IMR-90 (cell line): Measurements from ENCODE around the gene GATD1. TPM values are rescaled to one million over a fixed set of nuclear protein-coding genes. Genes with fewer than 3 reads are reported as not detected.

Experiments
- ATAC-seq: fragments of 200-7000 bp; cut with Tn5 transposase; 2 replicates; pipeline ENCODE4 v1.9.1; 2020; ENCODE audit warnings: low read depth, mild to moderate bottlenecking, moderate library complexity
- BruUV-seq: library from RNA; stranded (reverse); fragments of 400-500 nt; replicated peaks from 2 replicates; lab custom pipeline; 2021; lab: Mats Ljungman, UMichigan
- CTCF ChIA-PET: fragments of 300-600 bp; formaldehyde crosslinking; extraction: SDS; loops from one replicate; lab custom pipeline; 2021; ENCODE audit warnings: antibody characterized with exemption; lab: Yijun Ruan, JAX
- POLR2A ChIA-PET: fragments of 300-600 bp; sonication (Branson Sonifier 250); formaldehyde crosslinking; loops from one replicate; lab custom pipeline; 2022; ENCODE audit warnings: antibody characterized with exemption; ENCODE audit not compliant: unreplicated experiment; lab: Charles Lee
- DNase-seq: peaks from one replicate; pipeline ENCODE4 v3.0.0; 2013
- H2AFZ ChIP-seq: replicated peaks from 2 replicates; pipeline ENCODE3; 2013; ENCODE audit warnings: low read length, mild to moderate bottlenecking; ENCODE audit not compliant: poor library complexity
- H2AK5ac ChIP-seq: 2 replicates; pipeline ENCODE4 v1.6.1; 2013; ENCODE audit warnings: low read depth, low read length, inconsistent platforms
- H2AK9ac ChIP-seq: replicated peaks from 2 replicates; pipeline ENCODE3; 2013; ENCODE audit warnings: mild to moderate bottlenecking, low read depth, low read length, moderate library complexity; ENCODE audit not compliant: poor library complexity
- H2BK120ac ChIP-seq: 2 replicates; pipeline ENCODE4 v1.6.1; 2013; ENCODE audit warnings: low read depth, low read length, inconsistent platforms
- H2BK15ac ChIP-seq: 3 replicates; pipeline ENCODE4 v1.6.1; 2013; ENCODE audit warnings: low read depth, low read length, inconsistent platforms
- H2BK20ac ChIP-seq: 2 replicates; pipeline ENCODE4 v1.6.1; 2013; ENCODE audit warnings: low read depth, mild to moderate bottlenecking, inconsistent platforms, low read length, moderate library complexity
- H2BK5ac ChIP-seq: 2 replicates; pipeline ENCODE4 v1.6.1; 2013; ENCODE audit warnings: mild to moderate bottlenecking, low read depth, low read length, inconsistent platforms; ENCODE audit not compliant: poor library complexity, severe bottlenecking
- H3K14ac ChIP-seq: replicated peaks from 2 replicates; pipeline ENCODE4 v1.6.1; 2013; ENCODE audit warnings: low read depth, low read length, inconsistent platforms
- H3K18ac ChIP-seq: 2 replicates; pipeline ENCODE4 v1.6.1; 2013; ENCODE audit warnings: low read depth, low read length, control low read depth
- H3K23ac ChIP-seq: 2 replicates; pipeline ENCODE4 v1.6.1; 2013; ENCODE audit warnings: low read depth, low read length, inconsistent platforms
- H3K27ac ChIP-seq: 2 replicates; pipeline ENCODE4 v1.5.1; 2013; ENCODE audit warnings: mild to moderate bottlenecking, control low read depth, low read length; ENCODE audit not compliant: insufficient read depth
- H3K27me3 ChIP-seq: 2 replicates; pipeline ENCODE4 v1.6.1; 2013; ENCODE audit warnings: low read length; ENCODE audit not compliant: control insufficient read depth, insufficient read depth
- H3K36me3 ChIP-seq: 2 replicates; pipeline ENCODE4 v1.6.1; 2013; ENCODE audit warnings: low read length, mixed read lengths; ENCODE audit not compliant: control insufficient read depth, insufficient read depth
- H3K4ac ChIP-seq: 2 replicates; pipeline ENCODE4 v1.6.1; 2013; ENCODE audit warnings: low read depth, low read length, inconsistent platforms
- H3K4me1 ChIP-seq: 2 replicates; pipeline ENCODE4 v1.6.1; 2013; ENCODE audit warnings: low read length, mixed read lengths; ENCODE audit not compliant: control insufficient read depth, insufficient read depth
- H3K4me2 ChIP-seq: 2 replicates; pipeline ENCODE4 v1.6.1; 2013; ENCODE audit warnings: low read depth, mild to moderate bottlenecking, control low read depth, low read length, moderate library complexity
- H3K4me3 ChIP-seq: 2 replicates; pipeline ENCODE4 v1.5.1; 2013; ENCODE audit warnings: low read depth, mild to moderate bottlenecking, control low read depth, low read length, moderate library complexity; ENCODE audit not compliant: insufficient read depth
- H3K56ac ChIP-seq: 2 replicates; pipeline ENCODE4 v1.6.1; 2013; ENCODE audit warnings: low read length, inconsistent platforms; ENCODE audit not compliant: insufficient read depth; ENCODE audit errors: extremely low read depth
- H3K79me1 ChIP-seq, 2 experiments: 2 replicates each; pipeline ENCODE4 v1.6.1; 2013; ENCODE audit warnings: low read length in 2 of 2, inconsistent platforms in 1 of 2, low read depth in 1 of 2
- H3K9ac ChIP-seq: 2 replicates; pipeline ENCODE4 v1.6.1; 2013; ENCODE audit warnings: low read depth, low read length, control low read depth
- H3K9me1 ChIP-seq: 2 replicates; pipeline ENCODE4 v1.6.1; 2013; ENCODE audit warnings: low read length, inconsistent platforms; ENCODE audit not compliant: insufficient read depth
- H3K9me3 ChIP-seq: 2 replicates; pipeline ENCODE4 v1.6.1; 2013; ENCODE audit warnings: low read length; ENCODE audit not compliant: control insufficient read depth, insufficient read depth
- H4K20me1 ChIP-seq: 2 replicates; pipeline ENCODE4 v1.6.1; 2013; ENCODE audit warnings: low read length, inconsistent platforms; ENCODE audit not compliant: insufficient read depth
- H4K5ac ChIP-seq: 2 replicates; pipeline ENCODE4 v1.6.1; 2013; ENCODE audit warnings: mild to moderate bottlenecking, low read depth, low read length, control low read depth
- H4K8ac ChIP-seq, 2 experiments: 2 replicates each; pipeline ENCODE4 v1.6.1; 2013; ENCODE audit warnings: low read depth in 2 of 2, low read length in 2 of 2, control low read depth in 1 of 2, inconsistent platforms in 1 of 2
- H4K91ac ChIP-seq: 2 replicates; pipeline ENCODE4 v1.6.1; 2013; ENCODE audit warnings: low read depth, low read length, inconsistent platforms; ENCODE audit not compliant: insufficient read depth
- BHLHE40 ChIP-seq: fragments of 150-350 bp; IDR thresholded peaks from 2 replicates; pipeline ENCODE4 v1.6.1; 2016; ENCODE audit warnings: mild to moderate bottlenecking, low read depth, low read length
- FOS ChIP-seq: fragments of 150-350 bp; IDR thresholded peaks from 2 replicates; pipeline ENCODE4 v1.6.1; 2016; ENCODE audit warnings: low read depth, low read length
- MAZ ChIP-seq: IDR thresholded peaks from 2 replicates; pipeline ENCODE4 v1.6.1; 2012; ENCODE audit warnings: low read depth, mild to moderate bottlenecking, low read length, improper control_type of control experiment, moderate library complexity, borderline replicate concordance
- MXI1 ChIP-seq: IDR thresholded peaks from 2 replicates; pipeline ENCODE4 v1.6.1; 2012; ENCODE audit warnings: low read depth, mild to moderate bottlenecking, low read length, moderate library complexity, borderline replicate concordance
- POLR2A ChIP-seq: IDR thresholded peaks from 2 replicates; pipeline ENCODE4 v1.6.1; 2012; ENCODE audit warnings: mild to moderate bottlenecking, low read depth, low read length
- RAD21 ChIP-seq: IDR thresholded peaks from 2 replicates; pipeline ENCODE4 v1.6.1; 2012; ENCODE audit warnings: low read length, improper control_type of control experiment
- WGBS, 2 experiments: methylation state at CpG; one replicate each; pipeline versions ENCODE4 v1.1.5 to v1.1.7; 2013; ENCODE audit warnings: missing lambda C conversion rate in 2 of 2; ENCODE audit not compliant: insufficient read length in 1 of 2; ENCODE audit errors: extremely low coverage in 2 of 2; 5-methylcytosine and 5-hydroxymethylcytosine counted together
- dilution Hi-C: fragments of 300-500 bp; cut with HindIII; formaldehyde crosslinking; loops from one replicate; pipeline ENCODE4 v1.14.3; 2018; ENCODE audit warnings: low sequenced_read_pairs; ENCODE audit not compliant: unreplicated experiment
- in situ Hi-C: fragments of 300-500 bp; cut with MboI; formaldehyde crosslinking; loops from 3 replicates; pipeline ENCODE4 v1.14.3; 2019; ENCODE audit warnings: low sequenced_read_pairs, inconsistent platforms, mixed read lengths
- intact Hi-C: fragments of 100-400 bp; cut with micrococcal nuclease; formaldehyde crosslinking; loops from 2 replicates; pipeline ENCODE4 v1.10.0; 2022
- polyA plus RNA-seq, 3 experiments: library from polyadenylated mRNA; depleted of rRNA; stranded (reverse); fragments of >200 nt; gene quantifications; 2 replicates each; pipeline ENCODE4 v1.2.3, GENCODE V29; 2012; ENCODE audit warnings: low replicate concordance in 1 of 3
- total RNA-seq: library from RNA; depleted of rRNA; stranded (reverse); fragments of >200 nt; gene quantifications from 2 replicates; pipeline ENCODE4 v1.2.3, GENCODE V29; 2012
- TF ChIP-seq, protein P1 (sequence below): fragments of 150-350 bp; IDR thresholded peaks from 2 replicates; pipeline ENCODE4 v1.6.1; 2017; ENCODE audit warnings: mild to moderate bottlenecking, antibody characterized with exemption, low read length, low read depth

Gene GATD1
- total and polyA plus RNA-seq, 2 of the 4 experiments (the other 2 are of a cell fraction), result 3.0 to 52.5 TPM

DNA sequence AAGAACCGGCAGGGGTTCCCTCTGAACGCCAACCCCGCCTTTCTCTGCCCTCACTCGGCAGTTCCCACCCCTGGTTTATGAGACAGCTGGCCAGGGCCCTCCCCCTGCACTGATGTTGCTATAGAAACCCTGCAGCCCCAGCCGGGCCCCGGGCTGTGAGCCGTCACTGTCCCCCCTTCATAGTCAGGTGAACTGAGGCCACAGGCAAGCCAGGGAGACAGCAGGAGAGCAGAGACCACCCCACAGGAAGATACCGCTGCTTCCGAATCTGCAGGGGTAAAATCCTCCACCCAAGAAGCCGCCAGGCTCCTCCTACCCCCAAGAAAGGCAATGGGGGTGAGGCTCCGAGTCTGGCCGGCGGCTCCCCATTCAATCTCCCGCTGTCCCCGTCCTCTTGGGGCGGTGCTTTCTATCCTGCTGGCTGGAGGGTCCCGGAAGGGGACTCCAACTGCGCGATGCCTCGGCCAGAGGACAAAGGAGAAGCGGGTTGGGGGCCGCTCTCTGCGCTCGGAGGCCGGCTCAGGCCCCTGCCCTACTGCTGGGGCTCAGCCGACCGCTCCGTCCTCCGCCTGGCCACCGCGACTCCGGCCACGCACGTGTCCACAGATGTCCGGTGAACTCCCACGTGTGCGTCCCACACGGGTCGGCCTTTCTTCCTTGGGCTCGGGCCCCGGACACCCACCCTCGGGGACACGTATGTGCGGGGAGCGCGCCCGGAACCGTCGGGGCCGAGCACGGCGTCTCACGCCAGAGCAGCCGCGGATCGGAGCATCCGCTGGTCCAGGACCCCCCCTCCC, 20.2 kb upstream of the GATD1 start:
- no TSS peak for BruUV-seq
- ATAC-seq, result peak; percentile 56
- Histone ChIP-seq H3K27me3 (no peaks in the 10 kb centered on the region), H3K4me2 (peak overlapping the region; percentile 96), H2BK15ac (peak overlapping the region; percentile 43; the same call in 1 of the 3 replicates), H3K4me3 (peak overlapping the region; percentile 61), H2AK9ac (peak overlapping the region; percentile 95), H4K91ac (peak overlapping the region; percentile 87), H2BK5ac (peak overlapping the region; percentile 70), H3K14ac (peak overlapping the region; percentile 87; the same call in 1 of the 2 replicates), H2BK20ac (no peak overlapping the region), H4K8ac (peak overlapping the region; percentile 35 to 71; a peak in 2 of 4 replicates), H3K56ac (peak overlapping the region; percentile 38), H4K20me1 (peaks cover 18% of the 10 kb centered on the region), H3K27ac (peak overlapping the region; percentile 89), H3K9ac (peak overlapping the region; percentile 84), H3K4me1 (peaks cover 10% of the 10 kb centered on the region), H3K23ac (peak overlapping the region; percentile 63; the same call in 1 of the 2 replicates), H3K79me1 (peaks cover 0 to 30% of the 10 kb centered on the region in 2 experiments; a peak in 3 of 4 replicates), H3K18ac (no peak overlapping the region), H3K9me1 (peaks cover 6% of the 10 kb centered on the region; the same call in 1 of the 2 replicates), H2AFZ (peak overlapping the region; percentile 93), H2BK120ac (0 out of 2 replicates have a peak overlapping the region, but pooled peaks have one; percentile 20), H3K4ac (peak overlapping the region; percentile 85), H4K5ac (peak overlapping the region; percentile 1; the same call in 1 of the 2 replicates), H3K9me3 (no peaks in the 10 kb centered on the region), H2AK5ac (peak overlapping the region; percentile 90; the same call in 1 of the 2 replicates), H3K36me3 (peaks cover 36% of the 10 kb centered on the region)
- ChIA-PET POLR2A (no interaction called here), CTCF (interaction anchor here (0.6 to 2.7 kb wide), 2 partner anchors 14 to 37 kb away, joined by 3 to 10 read pairs; no protein-coding TSS in a partner anchor)
- intact Hi-C loops (loop anchor here (1.0 kb wide), 1 partner anchor 12 kb away; the partner anchor contains the start of gene RPLP2), in situ Hi-C loops (no loop called here), dilution Hi-C loops (no loop called here)
- WGBS, 2 experiments, result 0% methylated on average over 25 of the region's 57 CpGs; no CpG with 5 or more reads in 1 of the 2 experiments
- TF ChIP-seq POLR2A, result no peak; the same call in 1 of the 2 replicates
- TF ChIP-seq FOS, result no peak
- no peak for TF ChIP-seq BHLHE40
- TF ChIP-seq MXI1, result peak; percentile 94; the same call in 1 of the 2 replicates
- TF ChIP-seq, protein P1, sequence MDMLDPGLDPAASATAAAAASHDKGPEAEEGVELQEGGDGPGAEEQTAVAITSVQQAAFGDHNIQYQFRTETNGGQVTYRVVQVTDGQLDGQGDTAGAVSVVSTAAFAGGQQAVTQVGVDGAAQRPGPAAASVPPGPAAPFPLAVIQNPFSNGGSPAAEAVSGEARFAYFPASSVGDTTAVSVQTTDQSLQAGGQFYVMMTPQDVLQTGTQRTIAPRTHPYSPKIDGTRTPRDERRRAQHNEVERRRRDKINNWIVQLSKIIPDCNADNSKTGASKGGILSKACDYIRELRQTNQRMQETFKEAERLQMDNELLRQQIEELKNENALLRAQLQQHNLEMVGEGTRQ, result peak; percentile 41; the same call in 1 of the 2 replicates
- TF ChIP-seq MAZ, result peak; percentile 82
- no peak for TF ChIP-seq RAD21
- DNase-seq, result peak; percentile 84
